Right lobe of liver (tissue), 6 donors: ENCODE results near the gene CRB3. TPM values are rescaled to one million over a fixed set of nuclear protein-coding genes. Genes with fewer than 3 reads are reported as not detected.

Experiments used
- ATAC-seq, 4 donors: fragments of 200-7000 bp; cut with Tn5 transposase; one replicate each; pipeline ENCODE4 v1.9.1; 2020; ENCODE audit warnings: mild to moderate bottlenecking in 4 of 4, moderate library complexity in 4 of 4
- DNase-seq, 3 donors: peaks; one replicate each; pipeline ENCODE4 v3.0.0-alpha.2; 2020
- H3K27ac ChIP-seq, 3 donors: fragments of 200-600 bp; one replicate each; pipeline ENCODE4 v1.8.0; 2022
- H3K27me3 ChIP-seq, 2 donors: fragments of 200-600 bp; one replicate each; pipeline ENCODE4 v1.8.0; 2022
- H3K36me3 ChIP-seq, 4 donors: fragments of 200-600 bp; sonication (generic) in 1 of 4; one replicate each; pipeline versions ENCODE4 v1.5.1 to v1.8.0; 2017 to 2022; ENCODE audit warnings: control low read depth in 1 of 4
- H3K4me1 ChIP-seq, 4 donors: fragments of 200-600 bp; sonication (generic) in 1 of 4; one replicate each; pipeline versions ENCODE4 v1.5.1 to v1.8.0; 2017 to 2022; ENCODE audit warnings: control low read depth in 1 of 4
- H3K4me3 ChIP-seq, 3 donors: fragments of 200-600 bp; one replicate each; pipeline ENCODE4 v1.8.0; 2022
- H3K9me3 ChIP-seq, 4 donors: fragments of 200-600 bp; sonication (generic) in 1 of 4; one replicate each; pipeline versions ENCODE4 v1.5.1 to v1.8.0; 2017 to 2022; ENCODE audit warnings: control low read depth in 1 of 4
- CTCF ChIP-seq, 4 donors: fragments of 200-600 bp in 3 of 4; fragments of 450-650 bp in 1 of 4; IDR thresholded peaks; one replicate each; pipeline versions ENCODE4 v1.5.1 to v1.8.0; 2016 to 2022; ENCODE audit warnings: antibody characterized with exemption in 4 of 4, mild to moderate bottlenecking in 2 of 4
- POLR2A ChIP-seq: fragments of 450-650 bp; IDR thresholded peaks from one replicate; pipeline ENCODE4 v1.6.1; 2017; ENCODE audit warnings: antibody characterized with exemption, mild to moderate bottlenecking
- WGBS: methylation state at CpG from one replicate; pipeline ENCODE4 v1.1.6; 2018; ENCODE audit warnings: low coverage, low lambda C conversion rate; ENCODE audit not compliant: insufficient coverage; ENCODE audit errors: missing lambda C conversion rate; 5-methylcytosine and 5-hydroxymethylcytosine counted together
- intact Hi-C, 2 donors: fragments of 100-400 bp; cut with DNase I; formaldehyde crosslinking; loops; one replicate each; pipeline versions ENCODE4 v1.11.2 to v1.14.1; 2022
- total RNA-seq, 6 experiments: library from RNA; depleted of rRNA in 2 of 6; stranded (reverse); fragments of >200 nt in 2 of 6; fragmentation: NEBNext Ultra II Directional in 3 of 6; extraction: Animal tissue kit (Norgen Biotek cat#: 25700) in 3 of 6; gene quantifications; one replicate each; pipeline versions ENCODE4 v1.1.0 to v1.2.4, GENCODE V29; 2016 to 2023
- donor health status: DM: no; HTN: yes; CAD: no.
- donor health status: DM: no; HTN: no; CAD: no.
- donor health status: DM: no; HTN: no; CAD: no.
- donor health status: DM: no; HTN: yes; CAD: no.
- donor health status: DM: no; HTN: yes; CAD: no.

Gene CRB3
- total RNA-seq, 6 experiments from 2014 or later: 20.6 to 56.1 (median 23.0) TPM

GRCh38 chr19:6416658-6417405 is 47.2 kb upstream of the CRB3 start:
- H3K4me1 ChIP-seq: no peaks in the 10 kb centered on the region
- ATAC-seq (no peak), DNase-seq (no peak)
- TF ChIP-seq CTCF (IDR thresholded peaks at IDR 0.05): no peak
- no peak for TF ChIP-seq POLR2A
- H3K4me3 ChIP-seq: no peak overlapping the region
- 91% methylated on average over 7 of the region's 29 CpGs for WGBS
- no peak overlapping the region for H3K27ac ChIP-seq
- intact Hi-C loops: no loop called here
- no peaks in the 10 kb centered on the region for H3K9me3 ChIP-seq
- peaks cover 9 to 71% (median 37%) of the 10 kb centered on the region in 4 donors for H3K36me3 ChIP-seq
- H3K27me3 ChIP-seq: no peaks in the 10 kb centered on the region

GRCh38 chr19:6417713-6418561 is 46.1 kb upstream of the CRB3 start:
- ATAC-seq: peak; percentile 34 to 66 (median 54)
- H3K4me3 ChIP-seq: no peak overlapping the region
- no peaks in the 10 kb centered on the region for H3K27me3 ChIP-seq
- 80% methylated on average over 7 of the region's 33 CpGs for WGBS
- intact Hi-C loops: no loop called here
- DNase-seq: no peak
- H3K36me3 ChIP-seq: peaks cover 9 to 71% (median 37%) of the 10 kb centered on the region in 4 donors
- peaks cover 0 to 6% (median 0%) of the 10 kb centered on the region in 4 donors for H3K4me1 ChIP-seq
- peak; percentile 14 to 43 (median 32) for TF ChIP-seq CTCF (IDR thresholded peaks at IDR 0.05)
- no peak for TF ChIP-seq POLR2A
- H3K9me3 ChIP-seq: no peaks in the 10 kb centered on the region
- H3K27ac ChIP-seq: no peak overlapping the region

GRCh38 chr19:6418562-6418932 is 45.5 kb upstream of the CRB3 start:
- intact Hi-C loops: no loop called here
- H3K9me3 ChIP-seq: no peaks in the 10 kb centered on the region
- no peak overlapping the region for H3K4me3 ChIP-seq
- TF ChIP-seq POLR2A: no peak
- no peak for TF ChIP-seq CTCF (IDR thresholded peaks at IDR 0.05)
- DNase-seq (no peak), ATAC-seq (no peak)
- H3K27ac ChIP-seq: no peak overlapping the region
- H3K4me1 ChIP-seq: peaks cover 0 to 11% (median 0%) of the 10 kb centered on the region in 4 donors
- H3K27me3 ChIP-seq: no peaks in the 10 kb centered on the region
- 93% methylated on average over 3 of the region's 19 CpGs for WGBS
- H3K36me3 ChIP-seq: peaks cover 9 to 71% (median 37%) of the 10 kb centered on the region in 4 donors

GRCh38 chr19:6421075-6422014 is 42.7 kb upstream of the CRB3 start:
- no peak for ATAC-seq
- H3K27me3 ChIP-seq: no peaks in the 10 kb centered on the region
- peaks cover 9 to 47% (median 25%) of the 10 kb centered on the region in 4 donors for H3K36me3 ChIP-seq
- DNase-seq: no peak
- intact Hi-C loops: no loop called here
- H3K4me1 ChIP-seq: peaks cover 0 to 18% (median 2%) of the 10 kb centered on the region in 4 donors
- TF ChIP-seq POLR2A (no peak), CTCF (IDR thresholded peaks at IDR 0.05) (no peak)
- 61% methylated on average over 2 of the region's 20 CpGs for WGBS
- H3K9me3 ChIP-seq: no peaks in the 10 kb centered on the region
- H3K27ac ChIP-seq: no peak overlapping the region
- no peak overlapping the region for H3K4me3 ChIP-seq
